SK-N-SH (cell line): ENCODE results near the gene ASMTL. TPM values are rescaled to one million over a fixed set of nuclear protein-coding genes. Genes with fewer than 3 reads are reported as not detected.

ENCODE experiments used
- CTCF ChIA-PET: fragments of 300-600, 350-600 bp; formaldehyde crosslinking; extraction: SDS; loops from one replicate; lab custom pipeline; 2021; lab: Yijun Ruan, JAX
- POLR2A ChIA-PET: fragments of 350-600 bp; sonication (Branson Sonifier 250); formaldehyde crosslinking; extraction: SDS; loops from one replicate; lab custom pipeline; 2020; ENCODE audit warnings: antibody characterized with exemption, inconsistent platforms; lab: Yijun Ruan, JAX
- DNase-seq: peaks from one replicate; pipeline ENCODE4 v3.0.0; 2012
- H2AFZ ChIP-seq: fragments of 200-600 bp; sonication (generic); 2 replicates; pipeline ENCODE4 v1.8.1; 2016; ENCODE audit warnings: antibody characterized with exemption, mild to moderate bottlenecking, low read depth
- H3F3A ChIP-seq: fragments of 200-600 bp; sonication (generic); replicated peaks from 2 replicates; pipeline ENCODE3; 2016; ENCODE audit warnings: antibody characterized with exemption, mild to moderate bottlenecking; ENCODE audit not compliant: insufficient read depth
- H3K27ac ChIP-seq, 2 experiments: fragments of 200-500 bp in 1 of 2; fragments of 200-600 bp in 1 of 2; sonication (Bioruptor generic) in 1 of 2; sonication (generic), shearing (Covaris generic) in 1 of 2; 2 replicates each; pipeline versions ENCODE4 v1.5.1 to v1.6.1; 2014 to 2016; ENCODE audit warnings: low read depth in 2 of 2, inconsistent platforms in 1 of 2, low read length in 1 of 2, mild to moderate bottlenecking in 1 of 2, mixed read lengths in 1 of 2
- H3K27me3 ChIP-seq: fragments of 200-600 bp; sonication (generic), shearing (Covaris generic); 2 replicates; pipeline ENCODE4 v1.6.1; 2016; ENCODE audit warnings: mixed run types; ENCODE audit not compliant: insufficient read depth
- H3K36me3 ChIP-seq, 2 experiments: fragments of 200-500 bp in 1 of 2; fragments of 200-600 bp in 1 of 2; sonication (Bioruptor generic) in 1 of 2; sonication (generic) in 1 of 2; replicated peaks in 1 of 2; 2 replicates each; pipeline versions ENCODE3 to v1.5.1; 2014 to 2016; ENCODE audit warnings: low read length in 1 of 2, mild to moderate bottlenecking in 1 of 2; ENCODE audit not compliant: insufficient read depth in 2 of 2, control insufficient read depth in 1 of 2
- H3K4me1 ChIP-seq, 2 experiments: fragments of 200-500 bp in 1 of 2; fragments of 200-600 bp in 1 of 2; sonication (Bioruptor generic) in 1 of 2; sonication (generic), shearing (Covaris generic) in 1 of 2; 2 replicates each; pipeline versions ENCODE4 v1.5.1 to v1.6.1; 2014 to 2016; ENCODE audit warnings: low read depth in 1 of 2, low read length in 1 of 2, mixed run types in 1 of 2; ENCODE audit not compliant: insufficient read depth in 2 of 2, control insufficient read depth in 1 of 2
- H3K4me2 ChIP-seq: fragments of 200-600 bp; sonication (generic), shearing (Covaris generic); 2 replicates; pipeline ENCODE4 v1.6.1; 2017; ENCODE audit warnings: mixed run types
- H3K4me3 ChIP-seq, 2 experiments: fragments of 200-500 bp in 1 of 2; fragments of 200-600 bp in 1 of 2; sonication (Bioruptor generic) in 1 of 2; sonication (generic), shearing (Covaris generic) in 1 of 2; 2 replicates each; pipeline versions ENCODE4 v1.5.1 to v1.8.1; 2014 to 2016; ENCODE audit warnings: low read depth in 2 of 2, inconsistent platforms in 1 of 2, low read length in 1 of 2, mild to moderate bottlenecking in 1 of 2, mixed read lengths in 1 of 2, moderate library complexity in 1 of 2
- H3K79me2 ChIP-seq: fragments of 200-600 bp; sonication (generic); 2 replicates; pipeline ENCODE4 v1.8.1; 2017; ENCODE audit warnings: mild to moderate bottlenecking; ENCODE audit not compliant: insufficient read depth
- H3K9ac ChIP-seq: fragments of 200-600 bp; sonication (generic); 2 replicates; pipeline ENCODE4 v1.6.1; 2017; ENCODE audit warnings: mixed run types
- H3K9me2 ChIP-seq: fragments of 200-600 bp; sonication (generic); 2 replicates; pipeline ENCODE4 v1.6.1; 2017; ENCODE audit warnings: mixed run types
- H3K9me3 ChIP-seq: fragments of 200-600 bp; sonication (generic); 2 replicates; pipeline ENCODE4 v1.6.1; 2017; ENCODE audit warnings: mixed run types, mild to moderate bottlenecking, moderate library complexity
- H4K20me1 ChIP-seq: fragments of 200-600 bp; sonication (generic); 2 replicates; pipeline ENCODE4 v1.6.1; 2017; ENCODE audit warnings: mild to moderate bottlenecking, mixed run types; ENCODE audit not compliant: insufficient read depth
- CHD2 ChIP-seq: fragments of 150-350 bp; IDR thresholded peaks from 2 replicates; pipeline ENCODE4 v1.6.1; 2018; ENCODE audit warnings: low read length; ENCODE audit not compliant: partially characterized antibody
- ELF1 ChIP-seq: IDR thresholded peaks from 2 replicates; pipeline ENCODE4 v1.4.0; 2012
- EZH2phosphoT487 ChIP-seq: fragments of 200-600 bp; sonication (generic); IDR thresholded peaks from 2 replicates; pipeline ENCODE4 v1.6.1; 2017; ENCODE audit warnings: low read depth, mixed run types, mild to moderate bottlenecking, antibody characterized with exemption, moderate library complexity, borderline replicate concordance
- FOSL2 ChIP-seq: IDR thresholded peaks from 2 replicates; pipeline ENCODE4 v1.4.0; 2012; ENCODE audit warnings: low read depth, mild to moderate bottlenecking, moderate library complexity, borderline replicate concordance
- IRF3 ChIP-seq: fragments of 150-350 bp; IDR thresholded peaks from 2 replicates; pipeline ENCODE4 v1.6.1; 2016; ENCODE audit warnings: mild to moderate bottlenecking, low read depth, low read length
- JUND ChIP-seq: IDR thresholded peaks from 2 replicates; pipeline ENCODE4 v1.4.0; 2012
- MEF2A ChIP-seq: IDR thresholded peaks from 2 replicates; pipeline ENCODE4 v1.4.0; 2012; ENCODE audit warnings: low read depth, borderline replicate concordance
- MXI1 ChIP-seq: IDR thresholded peaks from 2 replicates; pipeline ENCODE4 v1.6.1; 2012; ENCODE audit warnings: mild to moderate bottlenecking, low read depth, low read length, improper control_type of control experiment
- NFIC ChIP-seq: IDR thresholded peaks from 2 replicates; pipeline ENCODE4 v1.4.0; 2012; ENCODE audit warnings: borderline replicate concordance
- NRF1 ChIP-seq: IDR thresholded peaks from 2 replicates; pipeline ENCODE4 v1.6.1; 2012; ENCODE audit warnings: low read depth, mild to moderate bottlenecking, low read length
- RCOR1 ChIP-seq: fragments of 150-350 bp; IDR thresholded peaks from 2 replicates; pipeline ENCODE4 v1.6.1; 2017; ENCODE audit warnings: antibody characterized with exemption, low read length
- RFX5 ChIP-seq: IDR thresholded peaks from 2 replicates; pipeline ENCODE4 v1.6.1; 2012; ENCODE audit warnings: mild to moderate bottlenecking, improper control_type of control experiment, low read length
- RXRA ChIP-seq: IDR thresholded peaks from 2 replicates; pipeline ENCODE4 v1.4.0; 2012; ENCODE audit warnings: low read depth, mild to moderate bottlenecking, borderline replicate concordance
- SIN3A ChIP-seq: IDR thresholded peaks from 2 replicates; pipeline ENCODE4 v1.6.1; 2012; ENCODE audit warnings: low read depth, mild to moderate bottlenecking, low read length, moderate library complexity, borderline replicate concordance
- TAF1 ChIP-seq: IDR thresholded peaks from 2 replicates; pipeline ENCODE4 v1.6.1; 2012; ENCODE audit warnings: low read depth, mild to moderate bottlenecking, low read length, moderate library complexity, borderline replicate concordance
- YY1 ChIP-seq: IDR thresholded peaks from 2 replicates; pipeline ENCODE4 v1.4.0; 2012; ENCODE audit warnings: low read depth, mild to moderate bottlenecking
- WGBS: methylation state at CpG from one replicate; pipeline ENCODE4 v1.1.6; 2017; ENCODE audit warnings: low lambda C conversion rate; 5-methylcytosine and 5-hydroxymethylcytosine counted together
- polyA plus RNA-seq, 3 experiments: library from polyadenylated mRNA; depleted of rRNA; stranded (reverse); fragments of >200 nt; gene quantifications; 2 replicates each; pipeline ENCODE4 v1.2.3, GENCODE V29; 2012
- TF ChIP-seq, protein P1 (sequence below): fragments of 150-350 bp; IDR thresholded peaks from 2 replicates; pipeline ENCODE4 v1.6.1; 2017; ENCODE audit warnings: antibody characterized with exemption, low read length, low read depth, borderline replicate concordance
- TF ChIP-seq, protein P2 (sequence below): IDR thresholded peaks from 2 replicates; pipeline ENCODE4; 2012

Gene ASMTL
- polyA plus RNA-seq, 1 of the 3 experiments (the other 2 are of a cell fraction) = 37.7 TPM

DNA sequence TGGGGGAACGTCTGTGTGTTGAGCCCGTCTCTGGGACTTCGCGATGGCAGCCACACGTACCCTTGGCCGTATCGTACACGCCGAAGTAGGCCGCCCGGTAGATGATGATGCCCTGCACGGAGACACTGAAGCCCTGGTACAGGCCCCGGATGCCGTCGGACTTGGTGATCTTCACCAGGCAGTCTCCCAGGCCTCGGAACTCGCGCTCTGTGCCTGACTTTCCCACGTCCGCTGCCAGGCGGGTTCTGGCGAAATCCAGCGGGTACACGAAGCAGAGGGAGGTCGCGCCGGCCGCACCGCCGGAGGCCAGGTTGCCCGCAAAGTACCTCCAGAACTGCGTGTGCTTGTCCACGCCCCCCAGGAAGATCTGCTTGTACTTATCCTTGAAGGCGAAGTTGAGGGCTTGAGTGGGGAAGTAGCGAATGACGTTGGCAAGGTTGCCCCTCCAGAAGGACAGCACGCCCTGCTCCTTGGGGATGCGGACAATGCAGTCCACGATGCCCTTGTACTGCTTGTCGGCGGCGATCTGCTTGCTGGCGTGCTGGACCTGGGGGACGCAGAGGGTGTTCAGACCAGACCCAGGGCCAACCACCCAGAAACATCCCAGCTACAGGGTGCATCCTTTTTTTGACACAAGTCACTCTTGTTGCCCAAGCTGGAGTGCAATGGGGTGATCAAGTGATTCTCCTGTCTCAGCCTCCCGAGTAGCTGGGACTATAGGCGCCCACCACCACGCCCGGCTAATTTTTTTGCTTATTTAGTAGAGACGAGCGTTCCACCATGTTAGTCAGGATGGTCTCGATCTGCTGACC is 63.3 kb downstream of the ASMTL start (continued):
- TF ChIP-seq IRF3 = no peak
- TF ChIP-seq, all 33 proteins: peak for 0

DNA sequence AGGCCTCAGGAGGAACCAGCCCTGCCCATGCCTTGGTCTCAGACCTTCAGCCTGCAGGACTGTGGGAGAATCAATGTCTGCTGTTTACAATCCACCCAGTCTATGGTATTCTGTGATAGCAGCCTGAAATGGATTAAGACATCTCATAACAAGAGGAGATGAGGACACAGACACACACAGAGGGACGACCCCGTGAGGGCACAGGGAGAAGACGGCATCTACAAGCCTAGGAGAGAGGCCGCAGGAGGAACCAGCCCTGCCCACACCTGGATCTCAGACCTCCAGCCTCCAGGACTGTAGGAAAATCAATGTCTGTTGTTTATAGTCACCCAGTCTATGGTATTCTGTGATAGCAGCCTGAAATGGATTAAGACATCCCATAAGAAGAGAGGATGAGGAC is 64.1 kb downstream of the ASMTL start:
- peaks cover 56% of the 10 kb centered on the region for H3K79me2 ChIP-seq

GRCh38 chrX:1387141-1387776 is 65.5 kb downstream of the ASMTL start:
- ChIA-PET POLR2A (no interaction called here), CTCF (no interaction called here)
- no peak overlapping the region for H3K4me2 ChIP-seq
- peaks cover 50% of the 10 kb centered on the region for H3K79me2 ChIP-seq
- no peaks in the 10 kb centered on the region for H3K9me2 ChIP-seq
- H3K27me3 ChIP-seq = no peaks in the 10 kb centered on the region
- H2AFZ ChIP-seq = no peak overlapping the region
- peaks cover 88% of the 10 kb centered on the region for H4K20me1 ChIP-seq
- H3K9me3 ChIP-seq = no peaks in the 10 kb centered on the region
- no peak overlapping the region for H3K27ac ChIP-seq
- no peak overlapping the region for H3K9ac ChIP-seq
- H3K4me3 ChIP-seq = no peak overlapping the region
- H3K36me3 ChIP-seq = peaks cover 53 to 67% of the 10 kb centered on the region in 2 experiments
- peaks cover 52% of the 10 kb centered on the region for H3F3A ChIP-seq
- peaks cover 7 to 13% of the 10 kb centered on the region in 2 experiments; a peak in 2 of 4 replicates for H3K4me1 ChIP-seq
- DNase-seq = peak; percentile 19
- WGBS = 95% methylated on average over 12 of the region's 43 CpGs
- TF ChIP-seq TAF1 = no peak
- TF ChIP-seq MXI1 = no peak
- no peak for TF ChIP-seq ELF1
- TF ChIP-seq IRF3 = no peak
- no peak for TF ChIP-seq EZH2phosphoT487
- TF ChIP-seq, protein P1, sequence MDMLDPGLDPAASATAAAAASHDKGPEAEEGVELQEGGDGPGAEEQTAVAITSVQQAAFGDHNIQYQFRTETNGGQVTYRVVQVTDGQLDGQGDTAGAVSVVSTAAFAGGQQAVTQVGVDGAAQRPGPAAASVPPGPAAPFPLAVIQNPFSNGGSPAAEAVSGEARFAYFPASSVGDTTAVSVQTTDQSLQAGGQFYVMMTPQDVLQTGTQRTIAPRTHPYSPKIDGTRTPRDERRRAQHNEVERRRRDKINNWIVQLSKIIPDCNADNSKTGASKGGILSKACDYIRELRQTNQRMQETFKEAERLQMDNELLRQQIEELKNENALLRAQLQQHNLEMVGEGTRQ = no peak
- no peak for TF ChIP-seq CHD2
- no peak for TF ChIP-seq RCOR1
- no peak for TF ChIP-seq RFX5
- no peak for TF ChIP-seq MEF2A
- TF ChIP-seq NFIC = no peak
- TF ChIP-seq RXRA = no peak
- TF ChIP-seq SIN3A = no peak
- TF ChIP-seq YY1 = no peak
- TF ChIP-seq, protein P2, sequence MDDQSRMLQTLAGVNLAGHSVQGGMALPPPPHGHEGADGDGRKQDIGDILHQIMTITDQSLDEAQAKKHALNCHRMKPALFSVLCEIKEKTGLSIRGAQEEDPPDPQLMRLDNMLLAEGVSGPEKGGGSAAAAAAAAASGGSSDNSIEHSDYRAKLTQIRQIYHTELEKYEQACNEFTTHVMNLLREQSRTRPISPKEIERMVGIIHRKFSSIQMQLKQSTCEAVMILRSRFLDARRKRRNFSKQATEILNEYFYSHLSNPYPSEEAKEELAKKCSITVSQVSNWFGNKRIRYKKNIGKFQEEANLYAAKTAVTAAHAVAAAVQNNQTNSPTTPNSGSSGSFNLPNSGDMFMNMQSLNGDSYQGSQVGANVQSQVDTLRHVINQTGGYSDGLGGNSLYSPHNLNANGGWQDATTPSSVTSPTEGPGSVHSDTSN = no peak

More for the DNA sequence above, 64.1 kb downstream of the ASMTL start:
- peaks cover 38% of the 10 kb centered on the region for H3F3A ChIP-seq
- TF ChIP-seq NRF1 = no peak
- no peak for TF ChIP-seq JUND
- TF ChIP-seq NFIC = no peak
- TF ChIP-seq FOSL2 = no peak
- ChIA-PET CTCF (no interaction called here), POLR2A (no interaction called here)
- no peaks in the 10 kb centered on the region for H3K9me3 ChIP-seq
- no peak overlapping the region; the same call in 1 of the 2 replicates for H3K4me2 ChIP-seq
- H3K4me1 ChIP-seq = peaks cover 7 to 18% of the 10 kb centered on the region in 2 experiments; a peak in 2 of 4 replicates
- peaks cover 53 to 67% of the 10 kb centered on the region in 2 experiments for H3K36me3 ChIP-seq
- H3K9me2 ChIP-seq = no peaks in the 10 kb centered on the region
- H3K27me3 ChIP-seq = no peaks in the 10 kb centered on the region
- H3K9ac ChIP-seq = no peak overlapping the region
- no peak overlapping the region for H3K27ac ChIP-seq
- no peak for DNase-seq
- peaks cover 75% of the 10 kb centered on the region for H4K20me1 ChIP-seq
- WGBS = 71% methylated on average over 4 of the region's 4 CpGs
- H2AFZ ChIP-seq = no peak overlapping the region
- no peak overlapping the region for H3K4me3 ChIP-seq
